ENCODE results near the gene ANGPT4.

DNA sequence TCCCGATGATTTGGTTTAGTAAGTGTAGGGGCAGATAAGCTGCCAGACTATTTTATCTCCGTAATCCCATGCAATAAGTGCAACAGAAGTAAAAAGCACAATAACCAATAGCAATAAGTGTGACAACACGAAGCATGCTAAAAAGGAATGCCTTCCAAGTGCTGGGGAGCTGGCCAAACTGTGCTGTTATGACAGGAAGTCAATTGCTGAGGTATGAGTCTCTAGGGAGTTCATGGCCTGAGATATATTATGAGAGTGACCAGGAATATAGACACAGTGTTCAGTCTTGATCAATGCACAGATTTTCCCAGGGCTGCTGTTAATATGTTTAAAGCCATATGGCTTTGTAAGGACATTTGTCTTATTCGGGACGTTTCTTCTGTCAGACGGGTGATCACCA lies 10.5 kb upstream of the ANGPT4 start:
- TF ChIP-seq KDM1A (IDR thresholded peaks at IDR 0.05; ENCODE audit: borderline replicate concordance) (no peak), CREB1 (IDR thresholded peaks at IDR 0.05; ENCODE audit: low read depth) (no peak), SP1 (IDR thresholded peaks at IDR 0.05; ENCODE audit: low read depth, low read length) (no peak), EGR1 (IDR thresholded peaks at IDR 0.05; ENCODE audit: borderline replicate concordance in 1 of 2, low read depth in 2 of 2, low read length in 2 of 2) (no peak)
- TF ChIP-seq, protein P1, sequence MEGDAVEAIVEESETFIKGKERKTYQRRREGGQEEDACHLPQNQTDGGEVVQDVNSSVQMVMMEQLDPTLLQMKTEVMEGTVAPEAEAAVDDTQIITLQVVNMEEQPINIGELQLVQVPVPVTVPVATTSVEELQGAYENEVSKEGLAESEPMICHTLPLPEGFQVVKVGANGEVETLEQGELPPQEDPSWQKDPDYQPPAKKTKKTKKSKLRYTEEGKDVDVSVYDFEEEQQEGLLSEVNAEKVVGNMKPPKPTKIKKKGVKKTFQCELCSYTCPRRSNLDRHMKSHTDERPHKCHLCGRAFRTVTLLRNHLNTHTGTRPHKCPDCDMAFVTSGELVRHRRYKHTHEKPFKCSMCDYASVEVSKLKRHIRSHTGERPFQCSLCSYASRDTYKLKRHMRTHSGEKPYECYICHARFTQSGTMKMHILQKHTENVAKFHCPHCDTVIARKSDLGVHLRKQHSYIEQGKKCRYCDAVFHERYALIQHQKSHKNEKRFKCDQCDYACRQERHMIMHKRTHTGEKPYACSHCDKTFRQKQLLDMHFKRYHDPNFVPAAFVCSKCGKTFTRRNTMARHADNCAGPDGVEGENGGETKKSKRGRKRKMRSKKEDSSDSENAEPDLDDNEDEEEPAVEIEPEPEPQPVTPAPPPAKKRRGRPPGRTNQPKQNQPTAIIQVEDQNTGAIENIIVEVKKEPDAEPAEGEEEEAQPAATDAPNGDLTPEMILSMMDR (IDR thresholded peaks at IDR 0.05 in 2 of 3, conservative IDR thresholded peaks at IDR 0.05 in 1 of 3; ENCODE audit: control insufficient read depth in 2 of 3, extremely low read depth in 1 of 3, insufficient read depth in 1 of 3, low read depth in 3 of 3, low read length in 3 of 3), result no peak
- TF ChIP-seq, protein P2, sequence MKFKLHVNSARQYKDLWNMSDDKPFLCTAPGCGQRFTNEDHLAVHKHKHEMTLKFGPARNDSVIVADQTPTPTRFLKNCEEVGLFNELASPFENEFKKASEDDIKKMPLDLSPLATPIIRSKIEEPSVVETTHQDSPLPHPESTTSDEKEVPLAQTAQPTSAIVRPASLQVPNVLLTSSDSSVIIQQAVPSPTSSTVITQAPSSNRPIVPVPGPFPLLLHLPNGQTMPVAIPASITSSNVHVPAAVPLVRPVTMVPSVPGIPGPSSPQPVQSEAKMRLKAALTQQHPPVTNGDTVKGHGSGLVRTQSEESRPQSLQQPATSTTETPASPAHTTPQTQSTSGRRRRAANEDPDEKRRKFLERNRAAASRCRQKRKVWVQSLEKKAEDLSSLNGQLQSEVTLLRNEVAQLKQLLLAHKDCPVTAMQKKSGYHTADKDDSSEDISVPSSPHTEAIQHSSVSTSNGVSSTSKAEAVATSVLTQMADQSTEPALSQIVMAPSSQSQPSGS (IDR thresholded peaks at IDR 0.05; ENCODE audit: low read length), result no peak
